HL-60 (cell line): ENCODE results near the gene CXCL8.
A peak's percentile ranks its signal among the peaks of the same experiment; 100 is the strongest.

Experiments
- DNase-seq, 2 experiments: peaks; one replicate each; pipeline ENCODE4 v3.0.0-alpha.2; 2010 to 2020; ENCODE audit warnings: low read depth in 1 of 2, low spot score in 1 of 2
- H3K27ac ChIP-seq: fragments of 250-450 bp; sonication (Bioruptor Pico); replicated peaks from 2 replicates; pipeline ENCODE4 v1.5.1; 2020; ENCODE audit warnings: mild to moderate bottlenecking, moderate library complexity
- H3K27me3 ChIP-seq: fragments of 250-450 bp; sonication (Bioruptor Pico); 2 replicates; pipeline ENCODE4 v1.5.1; 2021; ENCODE audit warnings: mild to moderate bottlenecking, moderate library complexity; ENCODE audit not compliant: insufficient read depth, poor library complexity, severe bottlenecking
- H3K4me3 ChIP-seq: replicated peaks from 2 replicates; pipeline ENCODE4 v1.5.1; 2011; ENCODE audit warnings: mild to moderate bottlenecking, control low read depth, low read length; ENCODE audit not compliant: insufficient read depth
- GABPA ChIP-seq: IDR thresholded peaks from 2 replicates; pipeline ENCODE4 v1.6.1; 2012; ENCODE audit warnings: low read depth
- POLR2AphosphoS5 ChIP-seq: IDR thresholded peaks from 2 replicates; pipeline ENCODE4 v1.6.1; 2012; ENCODE audit warnings: low read depth
- SPI1 ChIP-seq: IDR thresholded peaks from 2 replicates; pipeline ENCODE4 v1.6.1; 2012; ENCODE audit warnings: low read depth, mild to moderate bottlenecking, borderline replicate concordance
- TF ChIP-seq, protein P1 (sequence below): IDR thresholded peaks from 2 replicates; pipeline ENCODE4 v1.6.1; 2012; ENCODE audit warnings: low read depth; ENCODE audit not compliant: insufficient replicate concordance
- TF ChIP-seq, protein P2 (sequence below): IDR thresholded peaks from one replicate; pipeline ENCODE4 v1.5.1; 2011; ENCODE audit warnings: low read length, control low read depth, inconsistent platforms; ENCODE audit not compliant: insufficient read depth

The CXCL8 gene

DNA sequence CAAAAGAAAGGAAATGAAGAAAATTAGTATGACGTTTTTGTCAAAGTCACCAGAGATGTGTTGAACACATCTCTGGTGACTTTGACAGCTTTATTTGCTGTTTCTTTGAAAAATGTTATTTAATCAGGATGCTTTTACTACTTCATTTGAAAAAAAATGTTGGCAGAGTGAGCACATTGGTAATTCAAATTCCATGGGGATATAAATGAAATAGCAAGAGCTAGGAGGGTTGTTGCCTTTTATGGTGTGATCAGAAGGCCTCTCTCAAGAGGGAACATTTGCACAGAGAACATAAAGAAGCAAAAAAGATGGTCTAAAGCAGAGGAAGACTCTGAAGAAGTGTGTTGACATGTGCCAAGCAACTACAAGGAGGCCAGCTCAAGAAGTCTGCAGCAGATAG is 46.6 kb upstream of the CXCL8 start:
- DNase-seq: no peak
- Histone ChIP-seq H3K4me3 (no peak overlapping the region), H3K27me3 (no peaks in the 10 kb centered on the region), H3K27ac (no peak overlapping the region)
- TF ChIP-seq GABPA (no peak), POLR2AphosphoS5 (no peak), SPI1 (no peak)
- TF ChIP-seq, protein P1, sequence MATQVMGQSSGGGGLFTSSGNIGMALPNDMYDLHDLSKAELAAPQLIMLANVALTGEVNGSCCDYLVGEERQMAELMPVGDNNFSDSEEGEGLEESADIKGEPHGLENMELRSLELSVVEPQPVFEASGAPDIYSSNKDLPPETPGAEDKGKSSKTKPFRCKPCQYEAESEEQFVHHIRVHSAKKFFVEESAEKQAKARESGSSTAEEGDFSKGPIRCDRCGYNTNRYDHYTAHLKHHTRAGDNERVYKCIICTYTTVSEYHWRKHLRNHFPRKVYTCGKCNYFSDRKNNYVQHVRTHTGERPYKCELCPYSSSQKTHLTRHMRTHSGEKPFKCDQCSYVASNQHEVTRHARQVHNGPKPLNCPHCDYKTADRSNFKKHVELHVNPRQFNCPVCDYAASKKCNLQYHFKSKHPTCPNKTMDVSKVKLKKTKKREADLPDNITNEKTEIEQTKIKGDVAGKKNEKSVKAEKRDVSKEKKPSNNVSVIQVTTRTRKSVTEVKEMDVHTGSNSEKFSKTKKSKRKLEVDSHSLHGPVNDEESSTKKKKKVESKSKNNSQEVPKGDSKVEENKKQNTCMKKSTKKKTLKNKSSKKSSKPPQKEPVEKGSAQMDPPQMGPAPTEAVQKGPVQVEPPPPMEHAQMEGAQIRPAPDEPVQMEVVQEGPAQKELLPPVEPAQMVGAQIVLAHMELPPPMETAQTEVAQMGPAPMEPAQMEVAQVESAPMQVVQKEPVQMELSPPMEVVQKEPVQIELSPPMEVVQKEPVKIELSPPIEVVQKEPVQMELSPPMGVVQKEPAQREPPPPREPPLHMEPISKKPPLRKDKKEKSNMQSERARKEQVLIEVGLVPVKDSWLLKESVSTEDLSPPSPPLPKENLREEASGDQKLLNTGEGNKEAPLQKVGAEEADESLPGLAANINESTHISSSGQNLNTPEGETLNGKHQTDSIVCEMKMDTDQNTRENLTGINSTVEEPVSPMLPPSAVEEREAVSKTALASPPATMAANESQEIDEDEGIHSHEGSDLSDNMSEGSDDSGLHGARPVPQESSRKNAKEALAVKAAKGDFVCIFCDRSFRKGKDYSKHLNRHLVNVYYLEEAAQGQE: no peak
- TF ChIP-seq, protein P2, sequence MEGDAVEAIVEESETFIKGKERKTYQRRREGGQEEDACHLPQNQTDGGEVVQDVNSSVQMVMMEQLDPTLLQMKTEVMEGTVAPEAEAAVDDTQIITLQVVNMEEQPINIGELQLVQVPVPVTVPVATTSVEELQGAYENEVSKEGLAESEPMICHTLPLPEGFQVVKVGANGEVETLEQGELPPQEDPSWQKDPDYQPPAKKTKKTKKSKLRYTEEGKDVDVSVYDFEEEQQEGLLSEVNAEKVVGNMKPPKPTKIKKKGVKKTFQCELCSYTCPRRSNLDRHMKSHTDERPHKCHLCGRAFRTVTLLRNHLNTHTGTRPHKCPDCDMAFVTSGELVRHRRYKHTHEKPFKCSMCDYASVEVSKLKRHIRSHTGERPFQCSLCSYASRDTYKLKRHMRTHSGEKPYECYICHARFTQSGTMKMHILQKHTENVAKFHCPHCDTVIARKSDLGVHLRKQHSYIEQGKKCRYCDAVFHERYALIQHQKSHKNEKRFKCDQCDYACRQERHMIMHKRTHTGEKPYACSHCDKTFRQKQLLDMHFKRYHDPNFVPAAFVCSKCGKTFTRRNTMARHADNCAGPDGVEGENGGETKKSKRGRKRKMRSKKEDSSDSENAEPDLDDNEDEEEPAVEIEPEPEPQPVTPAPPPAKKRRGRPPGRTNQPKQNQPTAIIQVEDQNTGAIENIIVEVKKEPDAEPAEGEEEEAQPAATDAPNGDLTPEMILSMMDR: no peak

DNA sequence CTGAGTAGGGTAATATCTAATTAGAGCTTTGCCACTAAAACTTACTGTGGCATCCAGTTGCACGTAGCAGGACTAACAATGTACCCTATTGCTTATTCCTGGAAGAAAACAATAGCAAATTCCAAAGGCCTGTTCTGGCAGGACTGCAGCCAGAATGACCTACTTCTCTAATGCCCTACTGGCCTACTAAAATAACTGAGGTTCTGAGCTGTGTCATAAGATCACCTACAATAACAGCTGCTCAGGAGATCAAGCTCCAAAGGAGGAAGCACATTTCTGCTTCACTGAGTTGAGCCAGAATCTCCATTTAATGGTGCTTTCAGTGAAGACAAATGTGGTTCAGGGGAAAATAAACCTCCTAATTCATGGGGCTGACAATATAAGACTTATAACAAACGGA is 42.2 kb upstream of the CXCL8 start:
- no peaks in the 10 kb centered on the region for H3K27me3 ChIP-seq
- TF ChIP-seq GABPA (no peak), SPI1 (no peak), POLR2AphosphoS5 (no peak)
- TF ChIP-seq, protein P1: no peak
- TF ChIP-seq, protein P2: no peak
- no peak overlapping the region for H3K4me3 ChIP-seq
- peak in 1 of 2 experiments; percentile 49 for DNase-seq
- H3K27ac ChIP-seq: peak overlapping the region; percentile 25; the same call in 1 of the 2 replicates

DNA sequence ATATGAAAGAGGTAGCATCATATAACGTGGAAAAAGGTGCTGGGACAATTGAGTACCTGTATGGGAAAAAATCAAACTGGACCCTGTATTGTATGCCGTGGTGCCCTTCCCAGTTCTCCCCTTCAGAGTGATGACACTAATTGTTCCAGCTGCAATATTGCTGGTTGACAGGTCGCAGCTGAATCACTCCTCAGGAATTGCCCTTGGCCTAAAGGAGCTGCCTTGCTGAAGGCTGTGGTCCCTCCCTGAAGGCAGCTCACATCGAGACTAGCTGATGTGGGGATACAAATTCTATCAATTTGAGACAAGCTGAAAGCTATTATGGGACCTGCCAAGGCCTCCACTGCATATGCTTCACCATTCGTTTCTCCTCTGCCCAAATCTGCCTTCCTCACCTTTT is 39.3 kb upstream of the CXCL8 start:
- TF ChIP-seq GABPA (no peak), SPI1 (no peak)
- TF ChIP-seq, protein P2: no peak
- TF ChIP-seq, protein P1: no peak
- DNase-seq: no peak
- Histone ChIP-seq H3K27me3 (no peaks in the 10 kb centered on the region), H3K27ac (no peak overlapping the region), H3K4me3 (no peak overlapping the region)
